Activated naive CD4-positive, alpha-beta T cell treated with anti-CD3 and anti-CD28 coated beads for 36 hours (primary cell): ENCODE measurements around the gene JAK3. TPM values are rescaled to one million over a fixed set of nuclear protein-coding genes. Genes with fewer than 3 reads are reported as not detected.
"Not testable (repeated sequence)": the region's sequence is repeated elsewhere in the genome, so short reads cannot be mapped to it uniquely, and the experiment has no call there.

Source experiments
- CTCF ChIA-PET: fragments of 350-600 bp; sonication (Branson Sonifier 250); formaldehyde crosslinking; loops from one replicate; lab custom pipeline; 2021; ENCODE audit warnings: antibody characterized with exemption; lab: Charles Lee
- DNase-seq: peaks from one replicate; pipeline ENCODE4 v3.0.0-alpha.2; 2020
- H3K27ac Mint-ChIP-seq: one replicate; pipeline ENCODE4 v1.8.0; 2021; ENCODE audit warnings: mild to moderate bottlenecking, mixed read lengths
- H3K27me3 Mint-ChIP-seq: one replicate; pipeline ENCODE4 v1.8.0; 2021; ENCODE audit warnings: low read depth, mixed read lengths
- H3K36me3 Mint-ChIP-seq: one replicate; pipeline ENCODE4 v1.8.0; 2021; ENCODE audit warnings: low read depth, mixed read lengths
- H3K4me1 Mint-ChIP-seq: one replicate; pipeline ENCODE4 v1.8.0; 2021; ENCODE audit warnings: low read depth, mixed read lengths
- H3K4me3 Mint-ChIP-seq: one replicate; pipeline ENCODE4 v1.8.0; 2021; ENCODE audit warnings: mild to moderate bottlenecking, moderate library complexity, mixed read lengths
- H3K9me3 Mint-ChIP-seq: one replicate; pipeline ENCODE4 v1.8.0; 2021; ENCODE audit warnings: mixed read lengths
- intact Hi-C: fragments of 100-400 bp; cut with micrococcal nuclease; formaldehyde crosslinking; loops from one replicate; pipeline ENCODE4 v1.15.1; 2023
- total RNA-seq, 2 experiments: library from RNA; stranded (reverse); gene quantifications; one replicate each; pipeline ENCODE4 v1.2.3, GENCODE V29; 2021

Gene JAK3
- 100 to 1,000 TPM; 231 to 235 TPM for total RNA-seq

DNA sequence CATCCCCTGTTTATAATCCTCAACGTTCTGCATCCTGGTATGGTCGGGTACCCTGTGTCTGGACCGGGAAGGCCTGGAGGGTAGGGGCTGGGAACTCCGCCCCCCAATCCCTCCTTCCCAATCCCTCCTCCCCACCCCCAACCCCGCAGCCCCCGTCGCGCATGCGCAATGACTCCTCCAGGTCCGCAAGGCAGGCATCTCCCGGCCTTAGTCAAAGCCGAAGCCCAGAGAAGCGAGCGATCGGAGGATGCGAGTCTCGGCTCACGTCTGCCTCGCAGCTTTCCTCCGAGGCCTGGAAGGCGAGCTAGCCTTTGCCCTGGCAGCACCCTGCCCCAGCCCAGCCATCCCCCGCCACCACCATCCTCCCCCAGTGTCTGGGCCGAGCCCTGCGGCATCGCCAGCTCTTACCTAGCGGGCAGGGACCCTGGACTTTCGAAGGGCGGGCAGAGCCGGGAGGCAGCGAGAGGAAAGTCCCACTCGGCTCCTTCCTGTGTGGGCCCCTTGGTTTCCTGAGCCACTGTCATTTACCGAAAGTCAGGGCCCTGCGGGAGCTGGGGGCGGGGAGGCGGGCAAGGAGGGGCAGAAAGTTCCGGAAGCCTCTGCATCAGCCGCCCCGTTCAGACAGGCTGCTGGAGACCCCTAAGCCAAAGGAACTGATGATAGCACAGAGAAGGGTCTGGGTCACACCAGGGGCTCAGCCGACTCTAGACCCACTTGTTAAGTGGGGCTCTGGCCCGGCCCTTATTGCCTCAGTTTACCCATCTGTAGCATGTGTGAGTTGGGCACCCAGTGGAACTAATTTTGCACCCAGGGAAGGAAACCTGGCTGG lies at the start of gene JAK3:
Gene JAK3, minus strand, starts transcription at position 445 of the 829 bp plus-strand sequence. CDS start 3,565 bp downstream, outside the sequence.
- CTCF ChIA-PET: interaction anchor here (0.6 to 0.9 kb wide), 4 partner anchors 8 to 746 kb away, joined by 3 to 4 read pairs (median 4); partner anchors contain the start of gene RPL18A
- Mint-ChIP-seq H3K4me3 (peak within 1 kb of the TSS; percentile 94), H3K4me1 (peaks cover 70% of the 10 kb centered on the region), H3K9me3 (no peaks in the 10 kb centered on the region), H3K36me3 (peaks cover 40% of the 10 kb centered on the region), H3K27me3 (no peaks in the 10 kb centered on the region), H3K27ac (peak within 1 kb of the TSS; percentile 94)
- intact Hi-C loops: loop anchor here (2.0 kb wide), 1 partner anchor 51 kb away; no protein-coding TSS in a partner anchor
- DNase-seq: peak; percentile 97

DNA sequence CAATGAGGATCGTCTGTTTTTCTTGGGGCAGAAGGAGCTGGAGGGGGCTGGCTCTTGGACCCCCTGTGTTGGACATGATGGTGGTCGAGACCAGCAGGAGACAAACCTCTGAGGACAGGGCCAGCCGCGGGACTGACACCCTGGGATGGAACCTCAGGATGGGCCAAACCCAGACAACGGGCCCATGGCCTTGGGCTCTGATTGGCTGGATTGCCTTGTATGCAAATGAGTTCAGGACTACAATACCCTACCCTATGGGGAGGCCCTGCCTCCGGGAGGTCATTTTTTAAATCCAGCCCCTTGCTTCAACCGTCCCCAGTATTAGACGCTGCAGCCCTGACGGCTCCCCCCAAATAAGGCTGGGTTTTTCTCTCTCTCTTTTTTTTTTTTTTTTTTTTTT lies 46.0 kb upstream of the JAK3 start:
- intact Hi-C loops: no loop called here
- Mint-ChIP-seq H3K27me3 (no peaks in the 10 kb centered on the region), H3K9me3 (no peaks in the 10 kb centered on the region), H3K27ac (no peak overlapping the region), H3K4me3 (no peak overlapping the region), H3K4me1 (no peaks in the 10 kb centered on the region), H3K36me3 (peaks cover 1% of the 10 kb centered on the region)
- CTCF ChIA-PET: no interaction called here
- DNase-seq: no peak

DNA sequence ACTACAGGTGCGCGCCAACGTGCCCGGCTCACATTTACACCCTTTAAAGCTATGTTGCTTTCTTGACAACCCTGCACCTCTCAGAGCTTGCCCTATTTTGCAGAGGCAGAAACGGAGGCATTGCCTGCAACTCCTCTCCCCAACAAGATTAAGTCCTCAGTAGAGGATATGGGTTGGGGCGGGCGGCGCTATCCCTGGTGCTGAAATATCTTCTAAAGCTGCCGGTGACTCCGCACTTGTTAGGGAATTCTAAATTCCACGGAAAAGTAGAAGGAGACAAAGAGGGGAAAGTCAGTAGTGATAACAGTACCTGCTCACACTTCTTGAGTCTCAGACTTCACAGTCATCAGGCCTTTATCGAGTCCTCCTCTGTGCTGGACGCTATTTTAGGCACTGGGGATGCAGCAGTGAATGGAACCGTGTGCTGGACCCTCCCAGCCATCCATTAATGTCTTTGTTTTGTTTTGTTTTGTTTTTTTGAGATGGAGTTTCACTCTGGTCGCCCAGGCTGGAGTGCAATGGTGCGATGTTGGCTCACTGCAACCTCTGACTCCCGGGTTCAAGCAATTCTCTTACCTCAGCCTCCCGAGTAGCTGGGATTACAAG lies 41.9 kb upstream of the JAK3 start:
- Mint-ChIP-seq H3K4me3 (no peak overlapping the region), H3K4me1 (no peaks in the 10 kb centered on the region), H3K27ac (no peak overlapping the region), H3K9me3 (no peaks in the 10 kb centered on the region), H3K36me3 (peaks cover 1% of the 10 kb centered on the region), H3K27me3 (no peaks in the 10 kb centered on the region)
- intact Hi-C loops: no loop called here
- CTCF ChIA-PET: no interaction called here
- peak; percentile 35 for DNase-seq

DNA sequence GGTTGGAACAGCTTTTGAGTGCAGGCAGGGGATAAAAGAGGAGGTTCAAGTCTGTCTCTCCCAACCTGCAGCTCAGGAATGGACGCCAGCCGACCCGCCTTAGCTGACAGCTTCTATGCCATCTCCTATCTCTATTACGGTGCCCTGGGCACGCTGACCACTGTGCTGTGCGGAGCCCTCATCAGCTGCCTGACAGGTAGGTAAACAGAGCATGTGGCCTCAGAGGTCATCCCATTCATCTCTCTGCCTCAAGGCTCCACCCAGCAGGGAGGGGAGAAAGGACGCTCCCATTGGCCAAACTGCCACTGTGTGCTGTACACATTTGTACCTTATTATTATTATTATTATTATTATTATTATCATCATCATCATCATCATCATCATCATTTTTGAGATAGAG lies 40.5 kb upstream of the JAK3 start:
- CTCF ChIA-PET: no interaction called here
- Mint-ChIP-seq H3K27ac (no peak overlapping the region), H3K27me3 (no peaks in the 10 kb centered on the region), H3K36me3 (peaks cover 1% of the 10 kb centered on the region), H3K4me3 (no peak overlapping the region), H3K9me3 (no peaks in the 10 kb centered on the region), H3K4me1 (no peaks in the 10 kb centered on the region)
- intact Hi-C loops: no loop called here
- DNase-seq: no peak

DNA sequence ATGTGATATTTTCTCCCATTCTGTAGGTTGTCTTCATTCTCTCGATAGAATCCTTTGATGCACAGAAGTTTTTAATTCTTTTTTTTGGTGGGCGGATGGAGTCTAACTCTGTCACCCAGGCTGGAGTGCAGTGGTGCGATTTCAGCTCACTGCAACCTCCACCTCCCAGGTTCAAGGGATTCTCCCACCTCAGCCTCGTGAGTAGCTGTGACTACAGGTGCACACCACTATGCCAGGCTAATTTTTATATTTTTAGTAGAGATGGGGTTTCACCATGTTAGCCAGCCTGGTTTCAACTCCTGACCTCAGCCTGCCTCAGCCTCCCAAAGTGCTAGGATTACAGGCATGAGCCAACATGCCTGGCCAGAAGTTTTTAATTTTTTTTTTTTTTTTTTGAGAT lies 39.4 kb upstream of the JAK3 start:
- intact Hi-C loops, H3K4me3 Mint-ChIP-seq, H3K9me3 Mint-ChIP-seq, DNase-seq, H3K36me3 Mint-ChIP-seq, H3K27me3 Mint-ChIP-seq, H3K4me1 Mint-ChIP-seq, H3K27ac Mint-ChIP-seq: not testable (repeated sequence)
- CTCF ChIA-PET: interaction anchor here (0.6 kb wide), 1 partner anchor 108 kb away, joined by 3 read pairs; no protein-coding TSS in a partner anchor

DNA sequence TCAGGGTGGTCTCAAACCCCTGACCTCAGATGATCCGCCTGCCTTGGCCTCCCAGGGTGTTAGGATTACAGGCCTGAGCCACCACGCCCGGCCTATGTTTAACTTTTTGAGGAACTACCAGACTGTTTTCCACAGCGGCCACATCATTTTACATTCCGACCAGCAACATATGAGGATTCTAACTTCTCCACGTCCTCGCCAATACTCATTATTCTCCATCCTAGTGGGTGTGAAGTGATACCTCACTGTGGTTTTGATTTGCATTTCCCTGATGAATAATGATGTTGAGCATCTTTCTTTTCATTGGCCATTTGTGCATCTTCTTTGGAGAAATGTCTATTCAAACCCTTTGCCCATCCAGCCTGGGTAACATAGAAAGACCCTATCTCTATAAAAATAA lies 38.7 kb upstream of the JAK3 start:
- DNase-seq: no peak
- no peaks in the 10 kb centered on the region for H3K4me1 Mint-ChIP-seq
- CTCF ChIA-PET: no interaction called here
- no peak overlapping the region for H3K27ac Mint-ChIP-seq
- H3K4me3 Mint-ChIP-seq: no peak overlapping the region
- no peaks in the 10 kb centered on the region for H3K9me3 Mint-ChIP-seq
- peaks cover 1% of the 10 kb centered on the region for H3K36me3 Mint-ChIP-seq
- intact Hi-C loops: no loop called here
- H3K27me3 Mint-ChIP-seq: no peaks in the 10 kb centered on the region

DNA sequence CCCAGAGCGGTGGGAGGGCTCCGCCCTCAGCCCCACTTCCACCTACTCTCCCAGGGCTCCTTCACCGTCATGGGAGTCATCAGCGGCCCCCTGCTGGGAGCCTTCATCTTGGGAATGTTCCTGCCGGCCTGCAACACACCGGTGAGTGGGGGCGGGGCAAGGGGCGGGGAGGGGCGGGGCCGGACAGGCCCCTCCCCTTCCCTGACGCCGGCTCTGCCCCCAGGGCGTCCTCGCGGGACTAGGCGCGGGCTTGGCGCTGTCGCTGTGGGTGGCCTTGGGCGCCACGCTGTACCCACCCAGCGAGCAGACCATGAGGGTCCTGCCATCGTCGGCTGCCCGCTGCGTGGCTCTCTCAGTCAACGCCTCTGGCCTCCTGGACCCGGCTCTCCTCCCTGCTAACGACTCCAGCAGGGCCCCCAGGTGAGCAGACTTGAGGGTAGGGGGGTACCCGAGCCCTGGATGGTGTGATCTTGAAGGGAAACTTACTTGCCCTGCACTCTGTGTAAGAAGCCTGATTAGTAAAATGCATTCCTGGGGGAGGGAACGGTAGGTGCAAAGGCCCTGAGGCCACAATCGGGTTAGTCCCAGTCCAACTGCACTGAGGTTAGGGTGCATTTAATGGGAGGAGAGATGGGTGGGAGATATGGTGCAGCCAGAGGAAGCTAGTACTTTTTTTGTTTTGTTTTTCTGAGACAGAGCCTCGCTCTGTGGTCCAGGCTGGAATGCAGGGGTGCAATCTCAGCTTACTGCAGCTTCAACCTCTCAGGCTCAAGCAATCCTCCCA lies 36.0 kb upstream of the JAK3 start:
- Mint-ChIP-seq H3K27me3 (no peaks in the 10 kb centered on the region), H3K27ac (no peak overlapping the region), H3K4me1 (no peaks in the 10 kb centered on the region), H3K36me3 (no peaks in the 10 kb centered on the region), H3K4me3 (no peak overlapping the region), H3K9me3 (no peaks in the 10 kb centered on the region)
- DNase-seq: no peak
- CTCF ChIA-PET: interaction anchor here (0.6 to 1.0 kb wide), 2 partner anchors 45 to 55 kb away, joined by 3 to 4 read pairs; no protein-coding TSS in a partner anchor
- intact Hi-C loops: no loop called here

DNA sequence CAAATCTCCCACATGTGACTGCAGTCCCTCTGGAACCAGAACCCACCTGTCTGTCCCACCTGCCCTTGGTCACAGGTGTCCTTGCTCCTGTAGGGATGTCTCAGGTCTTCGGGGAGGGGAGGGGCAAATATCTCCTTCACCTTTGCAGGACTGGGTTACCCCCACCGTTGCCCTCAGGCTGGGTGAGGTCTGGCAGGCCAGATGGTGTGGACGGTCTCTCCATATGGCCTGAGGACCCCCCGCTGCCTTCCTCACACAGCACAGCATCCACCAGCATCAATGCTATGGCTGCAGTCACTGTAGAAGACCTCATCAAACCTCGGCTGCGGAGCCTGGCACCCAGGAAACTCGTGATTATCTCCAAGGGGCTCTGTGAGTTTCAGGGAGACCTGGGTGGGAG lies 33.9 kb upstream of the JAK3 start:
- H3K27ac Mint-ChIP-seq: no peak overlapping the region
- H3K36me3 Mint-ChIP-seq: no peaks in the 10 kb centered on the region

DNA sequence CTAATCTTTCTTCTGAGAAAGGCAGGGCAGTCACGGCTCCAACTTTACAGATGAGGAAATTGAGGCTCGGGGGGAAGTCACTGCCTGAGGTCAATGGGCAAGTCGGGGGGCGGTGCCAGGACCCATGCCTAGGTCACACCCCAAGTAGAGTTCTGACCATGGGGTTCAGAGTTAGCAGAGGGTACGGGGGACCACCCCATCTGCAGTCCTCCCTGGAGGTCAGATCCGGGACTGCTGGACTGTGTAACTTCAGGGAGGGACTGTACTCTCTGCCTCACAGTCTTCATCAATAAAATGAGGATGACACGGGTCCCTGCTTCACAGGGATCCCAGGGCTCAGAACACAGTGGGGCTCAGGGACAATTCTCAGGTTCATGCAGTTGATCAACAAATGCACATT lies 31.7 kb upstream of the JAK3 start:
- no peaks in the 10 kb centered on the region for H3K9me3 Mint-ChIP-seq
- H3K27ac Mint-ChIP-seq: no peak overlapping the region
- CTCF ChIA-PET: no interaction called here
- intact Hi-C loops: no loop called here
- no peak for DNase-seq
- H3K27me3 Mint-ChIP-seq: no peaks in the 10 kb centered on the region
- H3K36me3 Mint-ChIP-seq: no peaks in the 10 kb centered on the region
- no peak overlapping the region for H3K4me3 Mint-ChIP-seq
- H3K4me1 Mint-ChIP-seq: peaks cover 1% of the 10 kb centered on the region

More for the DNA sequence above, 33.9 kb upstream of the JAK3 start:
- intact Hi-C loops: no loop called here
- CTCF ChIA-PET: interaction anchor here (0.5 kb wide), 1 partner anchor 64 kb away, joined by 3 read pairs; no protein-coding TSS in a partner anchor
- Mint-ChIP-seq H3K4me1 (no peaks in the 10 kb centered on the region), H3K4me3 (no peak overlapping the region), H3K27me3 (no peaks in the 10 kb centered on the region), H3K9me3 (no peaks in the 10 kb centered on the region)
- DNase-seq: no peak

DNA sequence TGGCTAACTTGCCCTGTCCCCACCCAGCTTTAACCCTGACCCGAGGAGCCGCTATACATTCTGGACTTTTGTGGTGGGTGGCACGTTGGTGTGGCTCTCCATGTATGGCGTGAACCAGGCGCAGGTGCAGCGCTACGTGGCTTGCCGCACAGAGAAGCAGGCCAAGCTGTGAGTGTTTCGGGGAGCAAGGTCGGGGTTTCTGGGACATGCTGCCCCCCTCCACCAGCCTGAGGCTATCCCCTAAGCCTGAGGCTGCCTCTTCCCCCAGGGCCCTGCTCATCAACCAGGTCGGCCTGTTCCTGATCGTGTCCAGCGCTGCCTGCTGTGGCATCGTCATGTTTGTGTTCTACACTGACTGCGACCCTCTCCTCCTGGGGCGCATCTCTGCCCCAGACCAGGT lies 29.9 kb upstream of the JAK3 start:
- CTCF ChIA-PET: no interaction called here

DNA sequence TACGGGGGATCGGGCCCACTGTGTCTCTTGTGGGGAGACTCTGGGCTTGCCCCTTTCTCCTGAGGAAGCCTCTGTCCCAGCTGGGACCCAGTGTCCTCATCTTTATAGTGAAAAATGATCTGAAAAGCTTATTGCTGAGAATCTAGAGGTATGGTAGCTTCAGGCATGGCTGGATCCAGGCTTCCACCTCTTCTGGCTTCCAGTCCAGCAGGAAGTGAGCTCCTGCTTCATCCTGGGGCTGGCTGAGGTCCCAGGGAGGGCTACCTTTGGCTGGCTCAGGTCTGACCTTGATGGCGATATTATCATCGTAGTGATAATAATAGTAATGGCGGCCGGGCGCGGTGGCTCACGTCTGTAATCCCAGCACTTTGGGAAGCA lies 27.0 kb upstream of the JAK3 start:
- CTCF ChIA-PET: no interaction called here
- intact Hi-C loops: no loop called here
- Mint-ChIP-seq H3K4me1 (peaks cover 15% of the 10 kb centered on the region), H3K36me3 (no peaks in the 10 kb centered on the region), H3K9me3 (no peaks in the 10 kb centered on the region), H3K27ac (no peak overlapping the region), H3K4me3 (peak overlapping the region; percentile 43), H3K27me3 (no peaks in the 10 kb centered on the region)
- no peak for DNase-seq

More for the DNA sequence above, 29.9 kb upstream of the JAK3 start:
- Mint-ChIP-seq H3K27me3 (no peaks in the 10 kb centered on the region), H3K9me3 (no peaks in the 10 kb centered on the region), H3K36me3 (no peaks in the 10 kb centered on the region), H3K4me3 (no peak overlapping the region), H3K27ac (no peak overlapping the region), H3K4me1 (peaks cover 7% of the 10 kb centered on the region)
- intact Hi-C loops: no loop called here
- no peak for DNase-seq
